MM.1S (cell line): ENCODE measurements around the gene UCN3.

Experiments used
- DNase-seq: peaks from one replicate; pipeline ENCODE4 v3.0.0-alpha.2; 2015
- H2AFZ ChIP-seq: fragments of 300-600 bp; sonication (generic); 2 replicates; pipeline ENCODE4 v1.6.0; 2016; ENCODE audit warnings: antibody characterized with exemption, low read length
- H3F3A ChIP-seq: fragments of 300-600 bp; sonication (generic); 2 replicates; pipeline ENCODE4 v1.6.1; 2016; ENCODE audit warnings: mild to moderate bottlenecking, antibody characterized with exemption, low read length, moderate library complexity, mixed read lengths; ENCODE audit not compliant: insufficient read depth
- H3K27ac ChIP-seq: fragments of 300-600 bp; sonication (generic); 2 replicates; pipeline ENCODE4 v1.5.1; 2016; ENCODE audit warnings: mild to moderate bottlenecking, low read length
- H3K27me3 ChIP-seq: fragments of 300-600 bp; sonication (generic); replicated peaks from 2 replicates; pipeline ENCODE4 v1.6.0; 2016; ENCODE audit warnings: low read length; ENCODE audit not compliant: insufficient read depth
- H3K36me3 ChIP-seq: fragments of 300-600 bp; sonication (generic); replicated peaks from 2 replicates; pipeline ENCODE4 v1.6.1; 2016; ENCODE audit warnings: mild to moderate bottlenecking, low read length, mixed read lengths; ENCODE audit not compliant: insufficient read depth
- H3K4me1 ChIP-seq: fragments of 300-600 bp; sonication (generic); 2 replicates; pipeline ENCODE4 v1.6.1; 2016; ENCODE audit warnings: low read length, mixed read lengths
- H3K4me2 ChIP-seq: fragments of 300-600 bp; sonication (generic); 2 replicates; pipeline ENCODE4 v1.6.0; 2016; ENCODE audit warnings: low read depth, low read length
- H3K4me3 ChIP-seq: fragments of 300-600 bp; sonication (generic); 2 replicates; pipeline ENCODE4 v1.5.1; 2016; ENCODE audit warnings: low read length, mixed read lengths
- H3K79me2 ChIP-seq: fragments of 300-600 bp; sonication (generic); 2 replicates; pipeline ENCODE4 v1.6.1; 2016; ENCODE audit warnings: mixed run types, low read length, mixed read lengths
- H3K9ac ChIP-seq: fragments of 300-600 bp; sonication (generic); 2 replicates; pipeline ENCODE4 v1.6.1; 2016; ENCODE audit warnings: low read length, mixed read lengths
- H3K9me2 ChIP-seq: fragments of 300-600 bp; sonication (generic); replicated peaks from 2 replicates; pipeline ENCODE4 v1.6.1; 2016; ENCODE audit warnings: mild to moderate bottlenecking, low read length, mixed read lengths; ENCODE audit not compliant: insufficient read depth
- H3K9me3 ChIP-seq: fragments of 300-600 bp; sonication (generic); replicated peaks from 2 replicates; pipeline ENCODE4 v1.6.1; 2016; ENCODE audit warnings: mild to moderate bottlenecking, low read length, mixed read lengths; ENCODE audit not compliant: insufficient read depth
- H4K20me1 ChIP-seq: fragments of 300-600 bp; sonication (generic); 2 replicates; pipeline ENCODE4 v1.6.1; 2016; ENCODE audit warnings: mild to moderate bottlenecking, low read length, moderate library complexity, mixed read lengths; ENCODE audit not compliant: insufficient read depth
- EZH2 ChIP-seq: fragments of 300-600 bp; sonication (generic); optimal IDR thresholded peaks from 2 replicates; pipeline ENCODE3; 2017; ENCODE audit warnings: low read depth, mild to moderate bottlenecking, antibody characterized with exemption, low read length, mixed read lengths
- EZH2phosphoT487 ChIP-seq: fragments of 300-600 bp; sonication (generic); IDR thresholded peaks from 2 replicates; pipeline ENCODE4 v1.6.1; 2018; ENCODE audit warnings: antibody characterized with exemption, low read length
- TF ChIP-seq, protein P1 (sequence below): fragments of 300-600 bp; sonication (generic); IDR thresholded peaks from 2 replicates; pipeline ENCODE4 v1.5.1; 2016; ENCODE audit warnings: antibody characterized with exemption, low read length, mixed read lengths

The UCN3 gene, protein sequence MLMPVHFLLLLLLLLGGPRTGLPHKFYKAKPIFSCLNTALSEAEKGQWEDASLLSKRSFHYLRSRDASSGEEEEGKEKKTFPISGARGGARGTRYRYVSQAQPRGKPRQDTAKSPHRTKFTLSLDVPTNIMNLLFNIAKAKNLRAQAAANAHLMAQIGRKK

DNA sequence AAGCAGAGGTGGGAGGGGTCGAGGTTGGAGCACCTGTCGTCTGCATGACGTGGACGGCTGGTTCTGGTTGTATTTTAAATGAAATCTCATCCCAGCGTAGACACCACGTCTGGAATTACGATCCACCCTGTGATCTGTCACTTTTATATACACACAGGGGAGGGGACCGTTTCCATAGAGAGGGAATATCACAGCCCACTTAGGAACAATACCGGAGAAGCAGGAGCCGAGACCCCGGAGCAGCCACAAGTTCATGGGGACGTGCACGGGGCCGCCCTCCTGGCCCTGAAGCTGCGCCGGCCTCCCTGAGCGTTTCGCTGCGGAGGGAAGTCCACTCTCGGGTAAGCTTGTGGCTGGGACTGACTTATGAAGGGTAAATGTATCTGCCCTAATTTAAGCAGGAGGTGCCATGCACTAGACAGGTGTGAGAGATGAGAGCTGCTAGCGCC, at the start of gene UCN3:
Gene UCN3 (plus strand): TSS at position 77 of the 449 bp plus-strand sequence. CDS start 8,755 bp downstream, outside the sequence.
- H3K4me3 ChIP-seq: no peak within 1 kb of the TSS
- H2AFZ ChIP-seq: no peak within 1 kb of the TSS
- H3K4me1 ChIP-seq: no peaks in the 10 kb centered on the region
- H3K9me3 ChIP-seq: no peaks in the 10 kb centered on the region
- no peaks in the 10 kb centered on the region for H3K79me2 ChIP-seq
- TF ChIP-seq EZH2phosphoT487 (no peak), EZH2 (no peak)
- TF ChIP-seq, protein P1, sequence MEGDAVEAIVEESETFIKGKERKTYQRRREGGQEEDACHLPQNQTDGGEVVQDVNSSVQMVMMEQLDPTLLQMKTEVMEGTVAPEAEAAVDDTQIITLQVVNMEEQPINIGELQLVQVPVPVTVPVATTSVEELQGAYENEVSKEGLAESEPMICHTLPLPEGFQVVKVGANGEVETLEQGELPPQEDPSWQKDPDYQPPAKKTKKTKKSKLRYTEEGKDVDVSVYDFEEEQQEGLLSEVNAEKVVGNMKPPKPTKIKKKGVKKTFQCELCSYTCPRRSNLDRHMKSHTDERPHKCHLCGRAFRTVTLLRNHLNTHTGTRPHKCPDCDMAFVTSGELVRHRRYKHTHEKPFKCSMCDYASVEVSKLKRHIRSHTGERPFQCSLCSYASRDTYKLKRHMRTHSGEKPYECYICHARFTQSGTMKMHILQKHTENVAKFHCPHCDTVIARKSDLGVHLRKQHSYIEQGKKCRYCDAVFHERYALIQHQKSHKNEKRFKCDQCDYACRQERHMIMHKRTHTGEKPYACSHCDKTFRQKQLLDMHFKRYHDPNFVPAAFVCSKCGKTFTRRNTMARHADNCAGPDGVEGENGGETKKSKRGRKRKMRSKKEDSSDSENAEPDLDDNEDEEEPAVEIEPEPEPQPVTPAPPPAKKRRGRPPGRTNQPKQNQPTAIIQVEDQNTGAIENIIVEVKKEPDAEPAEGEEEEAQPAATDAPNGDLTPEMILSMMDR: no peak
- H3K36me3 ChIP-seq: no peaks in the 10 kb centered on the region
- H3F3A ChIP-seq: no peaks in the 10 kb centered on the region
- DNase-seq: no peak
- H4K20me1 ChIP-seq: no peaks in the 10 kb centered on the region
- no peaks in the 10 kb centered on the region for H3K27me3 ChIP-seq
- H3K27ac ChIP-seq: no peak within 1 kb of the TSS
- no peak within 1 kb of the TSS for H3K4me2 ChIP-seq
- no peak within 1 kb of the TSS for H3K9ac ChIP-seq
- no peaks in the 10 kb centered on the region for H3K9me2 ChIP-seq

DNA sequence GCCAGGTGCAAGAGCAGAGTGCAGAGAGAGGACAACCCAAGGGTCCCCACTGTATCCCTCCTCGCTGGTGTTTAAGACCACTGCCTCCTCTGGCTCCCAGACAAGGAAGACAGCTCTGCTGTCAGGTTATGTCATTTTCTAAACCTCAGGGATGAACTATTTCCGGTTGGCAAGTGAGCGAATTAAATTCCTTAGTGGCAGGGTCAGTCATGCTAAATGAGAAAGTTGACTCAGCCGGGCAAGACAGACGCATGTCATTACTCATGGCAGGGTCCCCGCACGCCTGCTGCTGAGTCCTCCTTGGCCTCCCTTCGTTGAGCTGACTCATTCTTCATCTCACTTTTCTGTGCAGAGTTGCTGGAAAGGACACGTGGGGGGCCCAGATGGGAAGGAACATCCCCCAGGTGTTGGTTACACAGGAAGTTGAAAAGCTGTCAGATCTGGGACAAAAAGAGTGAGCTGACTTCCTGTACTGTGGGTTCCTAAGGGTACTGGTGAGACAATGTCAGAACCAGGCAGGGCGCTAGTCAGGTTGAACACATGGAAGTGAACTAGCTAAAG, 47.1 kb upstream of the UCN3 start:
- H3K79me2 ChIP-seq: no peaks in the 10 kb centered on the region
- no peaks in the 10 kb centered on the region for H3K27me3 ChIP-seq
- 0 out of 2 replicates have a peak, but pooled peaks cover 3% of the 10 kb centered on the region for H3K4me1 ChIP-seq
- no peak overlapping the region for H3K4me3 ChIP-seq
- H3K4me2 ChIP-seq: no peak overlapping the region
- no peaks in the 10 kb centered on the region for H3K36me3 ChIP-seq
- H3F3A ChIP-seq: no peaks in the 10 kb centered on the region
- 0 out of 2 replicates have a peak overlapping the region, but pooled peaks have one; percentile 6 for H2AFZ ChIP-seq
- no peaks in the 10 kb centered on the region for H3K9me3 ChIP-seq
- DNase-seq: no peak
- no peak overlapping the region for H3K9ac ChIP-seq
- TF ChIP-seq, protein P1: no peak
- TF ChIP-seq EZH2phosphoT487: no peak
- no peak for TF ChIP-seq EZH2
- H4K20me1 ChIP-seq: no peaks in the 10 kb centered on the region
- H3K27ac ChIP-seq: no peak overlapping the region
- no peaks in the 10 kb centered on the region for H3K9me2 ChIP-seq

DNA sequence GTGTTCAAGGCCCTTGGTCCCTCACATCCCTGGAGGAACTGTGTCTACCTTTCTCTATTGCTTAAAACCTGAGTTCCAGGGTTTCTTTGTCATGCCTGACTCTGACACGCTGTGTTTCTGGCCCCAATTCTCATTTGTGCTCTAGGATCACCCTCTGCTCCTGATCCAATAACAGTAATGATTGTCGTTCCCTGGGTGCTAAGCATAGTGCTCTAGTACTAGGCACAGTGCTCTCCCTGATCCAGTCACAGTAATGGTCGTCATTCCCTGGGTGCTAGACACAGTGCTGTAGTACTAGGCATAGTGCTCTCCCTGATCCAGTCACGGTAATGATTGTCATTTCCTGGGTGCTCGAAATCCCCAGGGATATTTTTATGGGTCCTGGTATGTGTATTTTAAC, 46.6 kb upstream of the UCN3 start:
- Histone ChIP-seq H3K9ac (no peak overlapping the region), H3K4me1 (0 out of 2 replicates have a peak, but pooled peaks cover 3% of the 10 kb centered on the region), H2AFZ (no peak overlapping the region), H3K79me2 (no peaks in the 10 kb centered on the region), H3K4me3 (no peak overlapping the region), H3K27me3 (no peaks in the 10 kb centered on the region), H3F3A (no peaks in the 10 kb centered on the region), H3K9me2 (no peaks in the 10 kb centered on the region), H3K9me3 (no peaks in the 10 kb centered on the region), H3K36me3 (no peaks in the 10 kb centered on the region), H3K4me2 (no peak overlapping the region), H4K20me1 (no peaks in the 10 kb centered on the region), H3K27ac (no peak overlapping the region)
- no peak for DNase-seq
- TF ChIP-seq EZH2phosphoT487: no peak
- no peak for TF ChIP-seq EZH2
- TF ChIP-seq, protein P1: no peak
